HepG2 (cell line): ENCODE data around the gene RSRC2. TPM values are rescaled to one million over a fixed set of nuclear protein-coding genes. Genes with fewer than 3 reads are reported as not detected.

ENCODE experiments used
- ADNP ChIP-seq: sonication (generic); formaldehyde crosslinking; IDR thresholded peaks from 2 replicates; pipeline ENCODE4 v1.4.0; 2020; ENCODE audit warnings: missing genetic modification reagents
- DNMT1 ChIP-seq: sonication (generic); formaldehyde crosslinking; IDR thresholded peaks from 2 replicates; pipeline ENCODE4 v1.5.1; 2020; ENCODE audit warnings: mild to moderate bottlenecking, missing genetic modification reagents
- EEA1 ChIP-seq: sonication (generic); formaldehyde crosslinking; IDR thresholded peaks from 2 replicates; pipeline ENCODE4 v1.5.1; 2020; ENCODE audit warnings: mild to moderate bottlenecking, missing genetic modification reagents, borderline replicate concordance
- GABPA ChIP-seq, 2 experiments: IDR thresholded peaks; 2 replicates each; pipeline ENCODE4 v1.6.1; 2011 to 2016; ENCODE audit warnings: low read depth in 2 of 2, low read length in 1 of 2, missing biosample characterization in 1 of 2, missing genetic modification characterization in 1 of 2
- IRF9 ChIP-seq: sonication (generic); formaldehyde crosslinking; IDR thresholded peaks from 2 replicates; pipeline ENCODE4 v1.8.0; 2022; ENCODE audit warnings: missing genetic modification reagents, mild to moderate bottlenecking, borderline replicate concordance
- MXD3 ChIP-seq: IDR thresholded peaks from 2 replicates; pipeline ENCODE4 v1.6.1; 2016; ENCODE audit warnings: mild to moderate bottlenecking, missing biosample characterization, missing genetic modification reagents
- RBFOX2 ChIP-seq: fragments of 200-400 bp; formaldehyde crosslinking; IDR thresholded peaks from 2 replicates; pipeline ENCODE4 v1.6.1; 2017; ENCODE audit warnings: low read depth, mild to moderate bottlenecking, low read length
- RBM22 ChIP-seq: fragments of 200-400 bp; formaldehyde crosslinking; optimal IDR thresholded peaks from 2 replicates; pipeline ENCODE3; 2017; ENCODE audit warnings: mild to moderate bottlenecking, low read length, moderate library complexity
- REPIN1 ChIP-seq: sonication (generic); formaldehyde crosslinking; IDR thresholded peaks from 2 replicates; pipeline ENCODE4 v1.8.0; 2022; ENCODE audit warnings: missing genetic modification reagents, low read depth, mild to moderate bottlenecking, borderline replicate concordance
- RXRA ChIP-seq: sonication (generic); formaldehyde crosslinking; IDR thresholded peaks from 2 replicates; pipeline ENCODE4 v1.5.1; 2020; ENCODE audit warnings: missing genetic modification reagents
- SAP130 ChIP-seq: IDR thresholded peaks from 2 replicates; pipeline ENCODE4 v1.6.1; 2016; ENCODE audit warnings: low read depth
- SMYD3 ChIP-seq: sonication (generic); formaldehyde crosslinking; IDR thresholded peaks from 2 replicates; pipeline ENCODE4 v1.8.1; 2023; ENCODE audit warnings: mild to moderate bottlenecking, missing genetic modification reagents
- TCF7 ChIP-seq: sonication (generic); IDR thresholded peaks from 2 replicates; pipeline ENCODE4 v1.6.1; 2016; ENCODE audit warnings: antibody characterized with exemption, low read depth
- ZBTB4 ChIP-seq: sonication (generic); formaldehyde crosslinking; IDR thresholded peaks from 2 replicates; pipeline ENCODE4 v1.4.0; 2020; ENCODE audit warnings: missing genetic modification reagents, mild to moderate bottlenecking, borderline replicate concordance
- ZFP82 ChIP-seq: sonication (generic); formaldehyde crosslinking; IDR thresholded peaks from 2 replicates; pipeline ENCODE4 v1.5.1; 2020; ENCODE audit warnings: mild to moderate bottlenecking, missing genetic modification reagents, borderline replicate concordance
- ZNF607 ChIP-seq: sonication (generic); formaldehyde crosslinking; IDR thresholded peaks from 2 replicates; pipeline ENCODE4 v1.5.1; 2020; ENCODE audit warnings: missing genetic modification reagents, mild to moderate bottlenecking, borderline replicate concordance
- ZNF749 ChIP-seq: sonication (generic); formaldehyde crosslinking; IDR thresholded peaks from 2 replicates; pipeline ENCODE4 v1.8.0; 2022; ENCODE audit warnings: mild to moderate bottlenecking, missing genetic modification reagents, moderate library complexity, borderline replicate concordance
- ZSCAN5A ChIP-seq: sonication (generic); formaldehyde crosslinking; IDR thresholded peaks from 2 replicates; pipeline ENCODE4 v1.8.0; 2022; ENCODE audit warnings: mild to moderate bottlenecking, missing genetic modification reagents, borderline replicate concordance
- polyA plus RNA-seq, 8 experiments: library from polyadenylated mRNA; depleted of rRNA in 3 of 8; stranded (reverse) in 7 of 8; unstranded in 1 of 8; fragments of >200 nt; fragmentation: Illumina TruSeq in 4 of 8; extraction: Trizol in 4 of 8; gene quantifications; 2 replicates each; pipeline versions ENCODE4 v1.2.1 to v1.2.3, GENCODE V29; 2011 to 2016; ENCODE audit warnings: low read depth in 4 of 8, missing spikeins in 1 of 8, mixed read lengths in 1 of 8; ENCODE audit not compliant: insufficient read depth in 1 of 8
- total RNA-seq, 5 experiments: library from RNA; depleted of rRNA; stranded (reverse); fragments of >200 nt; fragmentation: Illumina TruSeq; extraction: Trizol; gene quantifications; 2 replicates each; pipeline ENCODE4 v1.2.3, GENCODE V29; 2016; ENCODE audit warnings: low read depth in 1 of 5
- TF ChIP-seq, protein P1 (sequence below): sonication (generic); formaldehyde crosslinking; IDR thresholded peaks from 2 replicates; pipeline ENCODE4 v1.5.0; 2020; ENCODE audit warnings: missing genetic modification reagents

Gene RSRC2
- total and polyA plus RNA-seq, 2 of the 13 experiments (the other 11 are each of a cell fraction or from before 2014, with no cell fraction given) = 31.4 to 77.8 TPM

- TF ChIP-seq MXD3 (CRISPR knock-in tag) = no peak; the same call in 1 of the 2 replicates
- peak; percentile 90; the same call in 1 of the 2 replicates for TF ChIP-seq ZFP82 (CRISPR knock-in tag)
- TF ChIP-seq GABPA (IDR thresholded peaks at IDR 0.05; ENCODE audit: low read depth, low read length) = no peak; the same call in 1 of the 2 replicates
- no peak; the same call in 1 of the 2 replicates for TF ChIP-seq GABPA (CRISPR knock-in tag; IDR thresholded peaks at IDR 0.05; ENCODE audit: low read depth)
- TF ChIP-seq REPIN1 (CRISPR knock-in tag) = peak; percentile 59; the same call in 1 of the 2 replicates
- no peak for TF ChIP-seq ZBTB4 (CRISPR knock-in tag)
- 0 out of 2 replicates have a peak, but pooled peaks have one; percentile 27 for TF ChIP-seq ADNP
- TF ChIP-seq, protein P1, sequence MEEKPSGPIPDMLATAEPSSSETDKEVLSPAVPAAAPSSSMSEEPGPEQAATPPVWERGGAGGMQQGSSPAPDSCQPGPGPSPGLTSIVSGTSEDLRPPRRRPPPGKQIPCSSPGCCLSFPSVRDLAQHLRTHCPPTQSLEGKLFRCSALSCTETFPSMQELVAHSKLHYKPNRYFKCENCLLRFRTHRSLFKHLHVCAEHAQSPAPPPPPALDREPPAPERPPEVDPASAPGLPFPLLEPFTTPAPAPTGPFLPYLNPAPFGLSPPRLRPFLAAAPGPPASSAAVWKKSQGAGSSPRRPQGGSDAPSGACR (CRISPR knock-in tag) = peak; percentile 26; the same call in 1 of the 2 replicates
- peak; percentile 17; the same call in 1 of the 2 replicates for TF ChIP-seq SAP130 (CRISPR knock-in tag)
- 0 out of 2 replicates have a peak, but pooled peaks have one; percentile 6 for TF ChIP-seq RXRA (CRISPR knock-in tag)
- 0 out of 2 replicates have a peak, but pooled peaks have one; percentile 31 for TF ChIP-seq ZSCAN5A (CRISPR knock-in tag)
- TF ChIP-seq SMYD3 = peak; percentile 82; the same call in 1 of the 2 replicates
- TF ChIP-seq RBFOX2 = peak; percentile 88
- TF ChIP-seq DNMT1 (CRISPR knock-in tag) = no peak; the same call in 1 of the 2 replicates
- peak; percentile 16; the same call in 1 of the 2 replicates for TF ChIP-seq ZNF607 (CRISPR knock-in tag)
- peak; percentile 76; the same call in 1 of the 2 replicates for TF ChIP-seq IRF9 (CRISPR knock-in tag)
- no peak for TF ChIP-seq RBM22
- TF ChIP-seq EEA1 (CRISPR knock-in tag) = peak; percentile 55; the same call in 1 of the 2 replicates
- TF ChIP-seq TCF7 = no peak
- peak; percentile 39; the same call in 1 of the 2 replicates for TF ChIP-seq ZNF749 (CRISPR knock-in tag)
These were observed 26.6 kb downstream of the RSRC2 start (continued) for GRCh38 chr12:122499991-122500684.
